HG02642 (cell line): ENCODE measurements around the gene DNAH11.
"Not testable (repeated sequence)": the region's sequence is repeated elsewhere in the genome, so short reads cannot be mapped to it uniquely, and the experiment has no call there.

Experiments
- ATAC-seq: cut with Tn5 transposase; IDR thresholded peaks from one replicate; pipeline ENCODE4 v1.9.1; 2021; ENCODE audit warnings: mild to moderate bottlenecking; ENCODE audit not compliant: unreplicated experiment, poor library complexity

Gene DNAH11

DNA sequence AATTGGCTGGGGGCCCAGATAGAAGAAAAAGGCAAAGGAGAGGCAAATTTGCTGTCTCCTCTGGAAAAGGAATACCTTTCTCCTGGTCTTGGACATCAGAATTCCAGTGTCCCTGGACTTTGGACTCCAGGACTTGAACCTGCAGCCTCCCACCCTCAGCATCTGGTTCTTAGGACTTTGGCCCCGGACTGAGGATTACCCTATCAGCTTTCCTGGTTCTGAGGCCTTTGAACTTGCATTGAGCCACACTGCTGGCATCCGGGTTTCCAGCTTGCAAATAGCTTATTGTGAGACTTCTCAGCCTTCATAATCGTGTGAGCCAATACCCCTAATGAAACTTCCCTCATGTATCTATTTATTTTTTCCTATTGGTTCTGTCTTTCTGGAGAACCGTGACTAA lies 68.3 kb downstream of the DNAH11 start:
- no peak for ATAC-seq

DNA sequence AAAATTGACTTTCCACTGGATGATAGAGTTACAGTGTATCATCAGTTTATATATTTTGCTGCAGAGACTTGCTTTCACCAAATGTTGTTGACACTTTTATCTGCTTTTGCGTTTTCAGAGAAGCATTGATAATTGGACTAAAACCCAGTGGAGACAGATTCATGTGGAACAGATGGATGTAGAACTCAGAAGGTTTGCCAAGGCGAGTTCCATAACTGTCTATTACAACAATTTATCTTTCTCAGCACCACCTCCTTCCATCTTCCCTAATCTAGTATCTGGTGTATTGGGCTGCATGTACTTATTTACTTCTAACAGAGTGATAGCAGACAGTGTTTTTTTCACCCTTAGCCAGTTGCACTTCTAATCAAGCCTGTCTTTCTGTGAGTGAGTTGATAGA lies 73.3 kb downstream of the DNAH11 start:
- ATAC-seq, result no peak

DNA sequence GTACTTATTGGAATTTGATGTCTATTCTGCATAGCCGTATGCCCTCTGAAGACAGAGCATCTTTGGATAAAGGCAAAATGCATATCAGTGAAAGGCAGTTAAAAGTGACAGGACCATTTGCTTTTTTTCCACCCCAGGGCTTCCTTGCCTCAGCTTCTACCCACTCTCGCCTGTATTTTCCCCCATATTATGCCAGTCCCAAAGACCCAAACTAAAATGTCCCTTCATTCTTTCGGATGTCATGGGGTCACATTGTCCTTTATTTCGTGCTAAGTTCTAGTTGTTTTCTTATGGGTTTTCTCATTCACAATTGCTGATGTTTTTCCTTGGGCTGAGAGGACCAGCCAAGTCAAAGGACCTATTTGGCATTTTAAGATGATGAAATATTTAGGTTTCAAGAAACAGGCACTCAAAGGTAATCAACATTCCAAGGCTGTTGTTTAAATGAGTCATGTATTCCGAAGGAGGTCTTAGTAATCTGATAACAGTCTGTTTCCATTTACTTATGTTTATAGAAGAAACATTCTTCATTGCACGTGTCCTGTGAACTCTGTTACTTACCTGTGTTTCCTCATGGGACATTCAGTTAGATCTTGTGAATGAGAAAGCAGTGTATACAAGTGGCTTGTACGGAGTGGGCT lies 74.1 kb downstream of the DNAH11 start:
- no peak for ATAC-seq

DNA sequence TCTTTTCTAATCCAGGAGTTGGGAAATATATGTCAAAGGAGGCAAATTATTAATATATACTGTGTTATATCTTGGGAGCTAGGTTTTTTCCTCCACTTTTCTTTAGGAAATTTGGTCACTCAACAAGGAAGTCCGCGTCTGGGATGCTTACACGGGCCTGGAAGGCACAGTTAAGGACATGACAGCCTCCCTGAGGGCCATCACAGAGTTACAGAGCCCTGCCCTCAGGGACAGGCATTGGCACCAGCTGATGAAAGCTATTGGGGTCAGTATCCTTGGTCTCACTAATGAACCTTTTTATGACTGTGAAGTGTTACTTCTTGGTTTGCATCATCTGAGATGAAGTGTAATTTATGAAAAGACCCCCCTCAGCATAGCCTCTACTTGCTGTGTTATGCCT lies 74.7 kb downstream of the DNAH11 start:
- no peak for ATAC-seq

DNA sequence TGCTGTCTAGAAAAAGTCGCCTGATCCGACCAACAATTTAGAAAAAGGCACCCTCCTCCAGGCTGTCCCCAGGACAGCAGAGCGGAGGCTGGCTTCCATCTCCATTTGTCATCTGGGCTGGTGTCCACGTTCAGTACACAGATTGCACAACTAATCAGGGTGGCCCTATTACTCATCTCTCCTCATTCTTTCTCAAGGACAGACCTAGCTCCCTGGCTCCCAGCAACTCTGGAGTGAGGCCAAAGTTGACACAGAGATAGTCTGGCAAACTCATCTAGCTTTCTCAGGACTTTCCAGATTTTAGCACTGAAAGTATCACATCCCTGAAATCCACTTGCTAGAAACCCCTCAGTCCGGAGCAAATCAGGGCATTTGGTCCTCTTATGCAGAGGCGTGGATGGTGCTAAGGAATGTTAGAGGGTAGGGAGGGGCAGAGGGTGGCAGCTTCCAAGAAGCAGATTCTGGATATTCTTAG lies 75.1 kb downstream of the DNAH11 start:
- ATAC-seq, result no peak

DNA sequence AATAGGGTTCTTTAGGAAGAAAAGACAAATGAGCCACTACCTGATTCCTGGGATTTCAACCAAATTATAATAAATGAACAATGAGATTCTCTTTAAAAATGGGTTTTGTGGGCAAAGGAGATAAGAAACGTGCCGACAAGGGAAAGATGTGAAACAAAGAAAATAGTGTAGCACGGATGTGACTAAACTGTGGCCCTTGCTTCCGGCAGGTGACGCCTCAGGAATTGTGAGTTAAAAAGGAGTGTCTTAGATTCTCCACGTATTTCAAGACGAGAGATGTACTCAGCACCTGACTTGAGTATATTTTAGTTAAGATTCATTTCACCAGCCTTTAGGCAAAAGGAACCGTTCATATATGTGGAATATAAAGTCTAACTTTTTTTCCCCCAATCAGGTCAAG lies 75.9 kb downstream of the DNAH11 start:
- ATAC-seq, result no peak

DNA sequence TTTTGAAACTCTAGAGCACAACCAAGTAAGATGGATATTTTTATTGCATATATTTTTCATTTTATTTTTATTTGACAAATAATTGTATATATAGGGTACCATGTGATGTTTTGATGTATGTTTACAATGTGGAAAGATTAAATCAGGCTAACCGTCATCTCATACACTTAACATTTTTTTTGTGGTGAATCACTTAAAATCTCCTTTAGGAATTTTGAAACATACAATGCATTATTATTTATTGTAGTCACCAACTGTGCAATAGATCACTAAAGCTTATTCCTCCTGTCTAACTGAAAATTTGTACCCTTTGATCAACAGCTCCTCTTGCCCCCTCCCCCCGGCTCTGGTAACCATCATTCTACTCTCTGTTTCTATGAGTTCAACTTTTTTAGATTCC lies 77.2 kb downstream of the DNAH11 start:
- no peak for ATAC-seq

DNA sequence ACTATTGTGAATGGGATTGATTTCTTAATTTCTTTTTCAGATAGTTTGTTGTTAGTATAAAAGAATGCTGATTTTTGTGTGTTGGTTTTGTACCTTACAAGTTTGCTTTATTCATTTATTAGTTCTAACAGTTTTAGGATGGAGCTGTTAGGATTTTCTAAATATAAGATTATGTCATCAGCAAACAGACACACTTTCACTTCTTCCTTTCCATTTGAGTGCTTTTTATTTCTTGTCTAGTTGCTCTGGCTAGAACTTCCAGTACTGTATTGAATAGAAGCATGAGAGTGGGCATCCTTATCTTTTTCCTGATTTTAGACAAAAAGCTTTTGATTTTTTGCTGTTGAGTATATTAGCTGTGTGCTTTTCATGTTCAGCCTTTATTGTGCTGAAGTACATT lies 81.5 kb downstream of the DNAH11 start:
- ATAC-seq, result no peak

DNA sequence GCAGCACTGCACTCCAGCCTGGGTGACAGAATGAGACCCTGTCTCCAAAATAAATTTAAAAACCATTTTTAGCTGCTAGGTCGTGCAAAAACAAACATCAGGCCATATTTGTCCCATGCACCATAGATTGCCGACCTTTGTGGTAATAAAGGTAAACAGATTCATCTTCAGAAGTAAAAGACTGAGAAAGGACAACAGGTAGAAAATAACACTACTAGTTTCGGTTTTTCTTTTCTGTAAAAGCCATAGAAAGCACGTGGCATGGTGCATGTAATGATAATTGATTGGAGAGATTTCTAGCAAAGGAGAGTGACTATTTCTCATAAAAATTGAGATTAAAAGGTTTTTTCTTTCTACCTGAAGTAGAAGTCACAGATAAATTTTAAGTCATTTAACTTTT lies 93.9 kb downstream of the DNAH11 start:
- ATAC-seq, result no peak

DNA sequence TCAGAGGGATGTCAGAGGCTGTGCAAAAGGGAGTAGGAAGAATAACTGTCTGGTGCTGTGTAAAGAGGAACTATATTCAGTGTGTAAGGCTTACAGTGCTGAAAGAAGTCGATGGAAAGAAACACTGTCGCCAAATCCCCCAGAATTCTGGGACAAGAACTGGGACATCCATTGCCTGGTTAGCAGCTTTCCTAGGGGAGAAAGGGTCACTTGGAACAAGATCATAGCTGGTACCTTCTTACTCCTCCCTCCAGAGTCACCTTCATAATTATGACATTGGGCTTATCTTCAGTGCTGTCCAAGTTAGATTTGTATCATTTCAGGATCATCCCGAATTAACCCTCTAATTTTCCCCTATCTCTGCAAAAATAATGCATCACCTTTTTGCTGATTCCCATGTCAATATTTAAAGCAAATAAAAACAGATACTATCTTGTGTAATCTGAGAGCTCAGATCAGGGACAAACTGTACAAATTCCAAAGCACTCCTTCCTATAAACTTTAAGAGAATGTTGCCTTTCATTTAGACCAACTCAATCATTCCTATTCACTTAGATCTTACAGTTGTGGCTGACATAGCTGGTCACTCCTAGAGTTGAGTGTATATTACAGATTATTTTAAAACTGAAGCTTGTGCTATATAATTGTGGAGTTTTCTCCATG lies 96.5 kb downstream of the DNAH11 start:
- no peak for ATAC-seq

DNA sequence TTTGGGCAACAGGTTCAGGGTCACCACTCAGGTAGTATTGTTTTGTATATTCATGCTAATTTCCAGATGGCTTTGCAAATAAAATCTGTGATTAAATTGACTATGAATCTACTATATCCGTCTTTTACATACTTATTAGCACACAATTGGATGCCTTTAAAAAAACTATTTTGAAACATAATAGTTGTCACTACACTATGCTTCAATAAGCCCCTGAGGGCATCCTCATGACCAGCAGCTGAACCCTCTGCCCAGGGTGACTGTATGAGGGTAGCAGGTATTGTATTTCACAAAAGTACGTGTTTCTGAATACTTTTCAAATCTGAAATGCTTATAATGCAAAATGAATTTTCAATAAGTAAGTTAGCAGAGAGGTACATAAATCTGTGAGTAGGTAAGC lies 97.3 kb downstream of the DNAH11 start:
- ATAC-seq, result no peak

DNA sequence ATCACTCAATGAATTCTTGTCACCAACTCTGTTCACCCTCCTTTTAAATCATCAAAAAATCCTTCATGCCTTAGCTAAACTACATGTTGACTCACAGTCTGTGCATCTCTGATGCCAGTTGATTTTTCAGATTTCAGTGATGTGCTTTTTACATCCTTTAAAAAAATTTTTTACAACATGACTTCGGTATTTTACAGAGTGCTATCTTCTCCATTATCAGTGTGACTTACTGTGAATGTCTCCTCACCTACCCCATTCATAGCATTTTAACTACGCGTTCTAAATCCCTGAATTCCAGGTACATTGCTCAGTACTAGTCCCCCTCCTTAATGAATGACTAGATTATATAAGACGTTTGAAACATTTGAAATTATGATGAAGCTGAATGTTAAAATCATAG lies 98.7 kb downstream of the DNAH11 start:
- no peak for ATAC-seq

DNA sequence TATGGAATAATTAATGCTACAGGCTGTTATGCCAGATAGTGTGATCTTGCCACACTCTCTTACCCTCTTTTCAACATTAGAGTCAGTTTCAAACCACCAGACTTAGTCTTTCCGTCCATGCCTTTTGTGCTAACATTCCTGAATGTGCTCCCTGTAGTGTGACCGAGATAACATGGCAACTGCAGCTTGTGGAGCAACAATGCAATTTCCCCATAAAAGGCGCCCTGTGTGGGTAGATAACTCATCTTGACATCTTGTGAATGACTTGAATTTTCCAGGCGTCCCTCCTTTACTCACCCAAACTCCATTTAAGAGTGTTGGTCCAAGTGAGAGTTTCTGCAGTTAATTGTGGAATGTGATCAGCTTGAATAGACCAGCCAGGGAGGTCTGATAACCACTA lies 99.6 kb downstream of the DNAH11 start:
- ATAC-seq, result no peak

DNA sequence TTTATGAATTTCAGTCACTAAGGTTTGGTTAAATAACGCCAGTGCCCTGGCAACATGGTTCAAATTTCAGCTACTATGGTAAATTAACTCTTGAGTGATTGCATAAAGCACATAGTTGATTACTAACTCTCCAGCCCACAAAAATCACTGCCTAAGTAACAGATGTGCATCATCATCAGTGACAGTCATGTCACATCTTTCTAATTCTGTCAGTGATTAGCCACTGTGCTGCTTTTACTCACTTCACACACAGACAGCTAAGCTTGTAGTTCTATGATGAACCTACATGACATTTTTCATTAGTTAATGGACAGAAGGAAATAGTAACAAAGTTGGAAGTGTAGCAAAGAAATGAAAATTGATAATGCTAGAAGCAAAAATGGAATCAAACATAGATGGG lies 108.9 kb downstream of the DNAH11 start:
- no peak for ATAC-seq

DNA sequence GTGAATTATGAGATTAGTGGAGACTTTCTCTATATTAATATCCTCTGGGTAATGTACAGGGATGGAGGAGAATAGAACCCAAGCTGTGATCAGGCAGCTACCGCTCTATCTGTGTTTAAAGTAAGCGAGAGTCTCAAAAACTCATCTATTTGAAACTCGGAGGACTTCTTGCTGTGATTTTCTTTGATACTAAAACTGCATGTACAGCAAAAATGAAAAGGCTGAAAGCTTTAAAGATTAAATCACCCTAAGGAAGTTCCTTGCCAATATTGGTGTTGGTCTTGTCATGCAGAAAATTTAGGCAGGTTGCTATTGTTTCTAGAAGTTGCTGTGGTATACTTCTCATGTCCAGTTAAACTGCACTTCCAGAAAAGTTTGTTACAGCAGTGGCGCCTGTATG lies 110.8 kb downstream of the DNAH11 start:
- ATAC-seq, result no peak

DNA sequence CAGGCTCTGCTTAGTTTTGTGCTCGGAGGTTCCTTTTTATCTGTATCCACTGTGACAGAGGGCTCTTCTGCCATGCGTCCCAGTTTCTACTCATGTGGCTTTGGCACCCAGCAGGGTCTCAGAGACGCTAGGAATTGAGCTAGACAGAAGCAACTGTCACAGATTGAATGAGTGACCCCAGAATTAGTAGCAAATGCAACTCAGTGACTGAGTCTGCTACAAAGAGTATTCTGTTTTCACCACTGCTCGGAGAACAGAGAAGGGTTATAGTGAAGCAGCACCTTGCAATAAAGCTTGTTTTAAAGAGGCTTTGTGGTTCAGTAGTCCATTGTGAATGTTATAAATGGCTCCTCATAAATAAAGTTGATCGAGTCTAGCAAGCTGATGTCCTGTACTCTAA lies 113.2 kb downstream of the DNAH11 start:
- ATAC-seq, result no peak

DNA sequence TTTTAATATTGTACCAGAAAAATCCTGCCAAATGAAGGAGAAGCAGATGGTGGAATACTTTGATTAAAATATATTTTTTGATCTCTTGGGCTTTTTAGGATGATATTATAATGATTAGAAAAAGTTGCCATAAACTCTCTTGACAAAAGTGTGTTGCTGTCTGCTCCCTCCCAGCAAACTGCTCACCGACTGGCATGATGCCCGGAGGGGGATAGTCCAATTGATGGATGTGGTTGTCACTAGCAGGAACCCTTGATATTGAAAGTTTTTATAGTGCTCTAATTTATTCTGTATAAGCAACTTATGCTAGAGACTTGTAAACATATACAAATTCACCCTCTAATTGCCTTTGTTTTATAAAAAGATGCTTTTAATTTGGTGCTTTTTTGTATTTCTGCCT lies 114.0 kb downstream of the DNAH11 start:
- ATAC-seq, result no peak

DNA sequence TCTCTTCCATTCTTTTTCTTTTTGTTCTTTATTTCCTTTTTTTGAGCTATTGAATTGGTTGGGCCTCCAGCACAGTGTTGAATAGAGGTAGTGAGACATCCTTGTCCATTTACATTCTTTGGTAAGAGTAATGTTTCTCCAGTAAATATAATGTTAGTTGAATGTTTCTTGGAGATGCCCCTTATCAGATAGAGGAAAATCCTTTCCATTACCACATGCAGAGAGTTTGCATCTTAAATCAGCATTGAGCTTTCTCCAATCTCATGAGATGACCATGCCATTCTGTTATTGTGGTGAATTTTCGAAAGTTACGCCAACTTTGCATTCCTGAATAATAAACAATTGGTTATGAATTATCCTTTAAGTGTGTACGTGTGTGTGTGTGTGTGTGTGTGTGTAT lies 127.7 kb downstream of the DNAH11 start:
- no peak for ATAC-seq

DNA sequence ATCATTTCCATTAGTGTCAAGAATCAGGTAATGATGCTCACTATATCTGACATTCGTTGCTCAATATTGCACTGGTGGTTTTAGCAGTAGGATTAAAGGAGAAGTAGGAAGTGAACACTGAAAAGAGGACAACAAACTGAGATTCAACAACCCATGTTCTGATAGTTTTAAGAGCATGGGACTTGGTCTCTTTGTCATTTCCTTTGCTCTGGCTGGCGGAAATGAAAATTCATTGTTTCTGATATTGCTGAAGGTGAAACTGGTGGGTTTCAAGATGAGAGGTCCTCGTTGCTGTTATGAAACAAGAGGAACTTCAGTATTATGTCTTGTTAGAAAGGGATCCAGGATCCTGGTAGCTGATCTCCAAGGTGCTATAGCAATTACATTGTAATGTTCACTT lies 129.0 kb downstream of the DNAH11 start:
- peak; percentile 59 for ATAC-seq

DNA sequence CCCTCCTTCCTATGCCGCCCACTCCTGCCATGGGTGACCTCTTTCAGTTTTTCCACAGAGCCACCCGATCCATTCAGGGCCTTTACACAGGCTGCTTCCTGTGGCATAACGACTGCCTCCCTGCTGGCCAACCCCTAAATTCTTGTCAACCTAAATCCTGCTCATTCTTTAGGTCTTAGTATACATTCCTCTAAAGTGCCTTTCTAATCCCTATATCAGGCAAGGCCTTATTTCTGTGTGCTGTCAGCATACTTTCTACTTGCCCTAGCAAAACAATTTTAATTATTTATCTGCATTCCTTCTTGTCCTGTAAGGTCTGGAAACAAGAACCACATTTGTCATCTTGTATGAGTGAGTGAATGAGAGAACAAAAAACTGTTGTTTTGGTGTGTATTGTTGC lies 132.4 kb downstream of the DNAH11 start:
- no peak for ATAC-seq

DNA sequence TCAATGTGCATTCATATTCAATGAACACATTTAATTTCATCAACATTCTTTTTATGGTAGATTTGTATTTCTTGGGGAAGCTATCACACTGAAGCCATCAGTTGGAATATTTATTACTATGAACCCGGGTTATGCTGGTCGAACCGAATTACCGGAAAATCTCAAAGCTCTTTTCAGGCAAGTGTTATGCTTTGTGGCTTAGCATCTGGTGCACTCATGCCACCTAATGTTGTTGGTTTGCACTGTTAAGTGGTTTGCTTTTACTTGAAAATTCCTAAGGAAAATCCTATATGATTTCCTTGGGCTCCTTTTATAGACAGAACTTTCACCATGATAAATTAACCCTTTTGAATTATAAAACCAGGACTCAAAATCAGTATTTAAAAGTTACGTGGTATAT lies 147.9 kb downstream of the DNAH11 start:
- ATAC-seq, result no peak

DNA sequence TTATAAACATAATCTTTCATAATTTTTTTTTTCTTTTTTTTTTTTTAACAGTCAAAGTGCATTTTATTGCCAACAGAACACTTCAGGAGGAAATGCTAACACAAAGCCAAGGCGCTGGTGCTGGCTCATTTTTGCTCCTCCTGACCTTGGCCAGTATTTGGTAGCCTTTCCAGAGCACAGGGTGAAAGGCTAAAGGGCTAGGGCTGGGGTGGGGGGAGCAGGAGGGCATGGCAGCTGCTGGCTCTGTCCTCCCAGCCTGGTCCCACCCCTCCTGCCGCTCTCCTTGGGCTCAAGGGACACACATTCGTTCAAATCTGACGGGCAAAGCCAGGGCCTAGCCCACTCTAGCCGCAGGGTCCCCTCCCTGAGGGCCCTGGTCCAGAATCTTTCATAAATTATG lies 148.3 kb downstream of the DNAH11 start:
- ATAC-seq, result not testable (repeated sequence)
